Type B pancreatic cell (in vitro differentiated cells): ENCODE results near the gene PEX14. TPM values are rescaled to one million over a fixed set of nuclear protein-coding genes. Genes with fewer than 3 reads are reported as not detected.

Experiments
- DNase-seq: peaks from one replicate; pipeline ENCODE4 v3.0.0; 2021; ENCODE audit warnings: mixed read lengths; ENCODE audit not compliant: unreplicated experiment; ENCODE audit errors: extremely low spot score
- H3K27ac Mint-ChIP-seq: 2 replicates; pipeline ENCODE4 v1.8.0; 2021; ENCODE audit warnings: mild to moderate bottlenecking, mixed read lengths
- H3K27me3 Mint-ChIP-seq: 2 replicates; pipeline ENCODE4 v1.8.0; 2021; ENCODE audit warnings: mixed read lengths
- H3K36me3 Mint-ChIP-seq: 2 replicates; pipeline ENCODE4 v1.8.0; 2021; ENCODE audit warnings: mixed read lengths
- H3K4me1 Mint-ChIP-seq: one replicate; pipeline ENCODE4 v1.8.0; 2021; ENCODE audit warnings: mixed read lengths; ENCODE audit not compliant: unreplicated experiment
- H3K4me3 Mint-ChIP-seq: 2 replicates; pipeline ENCODE4 v1.8.0; 2021; ENCODE audit warnings: mild to moderate bottlenecking, mixed read lengths
- H3K9me3 Mint-ChIP-seq: 2 replicates; pipeline ENCODE4 v1.8.0; 2021; ENCODE audit warnings: mixed read lengths
- CTCF ChIP-seq: fragments of 200-600 bp; sonication (generic); conservative IDR thresholded peaks from 2 replicates; pipeline ENCODE4 v1.5.0; 2021; ENCODE audit warnings: antibody characterized with exemption, mild to moderate bottlenecking
- total RNA-seq: library from RNA; stranded (reverse); gene quantifications from 2 replicates; pipeline ENCODE4 v1.2.1, GENCODE V29; 2021; ENCODE audit warnings: low replicate concordance

The PEX14 gene
- total RNA-seq, 1 donor from 2014 or later, result 22.5 TPM

DNA sequence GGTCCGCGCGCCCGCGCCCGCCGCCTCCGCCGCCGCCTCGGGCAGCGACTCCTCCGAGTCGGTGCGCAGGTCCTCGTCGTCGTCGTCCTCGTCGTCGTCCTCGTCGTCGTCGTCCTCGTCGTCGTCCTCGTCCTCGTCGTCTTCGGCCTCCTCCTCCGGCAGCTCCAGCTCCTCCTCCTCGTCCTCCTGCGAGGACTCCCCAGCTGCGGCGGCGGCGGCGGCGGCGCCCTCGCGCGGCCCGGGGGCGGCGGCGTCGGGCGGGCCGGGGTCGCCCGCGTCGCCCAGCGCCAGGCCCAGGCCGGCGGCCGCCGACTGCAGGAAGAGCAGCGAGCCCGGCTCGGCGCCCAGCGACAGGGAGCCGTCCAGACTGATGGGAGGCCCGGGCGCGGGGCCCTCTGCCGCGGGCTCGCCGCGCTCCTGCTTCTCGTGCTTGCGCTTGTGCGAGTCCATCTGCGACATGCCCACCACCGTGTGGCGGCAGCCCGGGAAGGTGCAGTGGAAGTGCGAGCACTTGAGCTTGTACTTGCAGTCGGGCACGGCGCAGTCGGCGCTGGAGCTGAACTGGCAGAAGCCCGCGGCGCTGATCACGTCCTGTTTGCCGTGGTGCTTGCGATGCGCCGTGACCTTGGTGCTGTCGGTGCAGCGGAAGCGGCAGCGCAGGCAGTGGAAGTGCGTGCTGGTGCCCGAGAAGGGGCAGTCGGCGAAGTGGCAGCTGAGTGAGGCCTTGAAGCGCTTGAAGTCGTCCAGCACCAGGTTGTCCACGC lies 164.4 kb downstream of the PEX14 start:
- no peaks in the 10 kb centered on the region for H3K36me3 Mint-ChIP-seq
- H3K4me3 Mint-ChIP-seq, result no peak overlapping the region
- H3K4me1 Mint-ChIP-seq, result peaks cover 9% of the 10 kb centered on the region
- TF ChIP-seq CTCF, result no peak
- no peaks in the 10 kb centered on the region for H3K9me3 Mint-ChIP-seq
- H3K27me3 Mint-ChIP-seq, result peaks cover 6% of the 10 kb centered on the region
- H3K27ac Mint-ChIP-seq, result no peak overlapping the region
- no peak for DNase-seq

DNA sequence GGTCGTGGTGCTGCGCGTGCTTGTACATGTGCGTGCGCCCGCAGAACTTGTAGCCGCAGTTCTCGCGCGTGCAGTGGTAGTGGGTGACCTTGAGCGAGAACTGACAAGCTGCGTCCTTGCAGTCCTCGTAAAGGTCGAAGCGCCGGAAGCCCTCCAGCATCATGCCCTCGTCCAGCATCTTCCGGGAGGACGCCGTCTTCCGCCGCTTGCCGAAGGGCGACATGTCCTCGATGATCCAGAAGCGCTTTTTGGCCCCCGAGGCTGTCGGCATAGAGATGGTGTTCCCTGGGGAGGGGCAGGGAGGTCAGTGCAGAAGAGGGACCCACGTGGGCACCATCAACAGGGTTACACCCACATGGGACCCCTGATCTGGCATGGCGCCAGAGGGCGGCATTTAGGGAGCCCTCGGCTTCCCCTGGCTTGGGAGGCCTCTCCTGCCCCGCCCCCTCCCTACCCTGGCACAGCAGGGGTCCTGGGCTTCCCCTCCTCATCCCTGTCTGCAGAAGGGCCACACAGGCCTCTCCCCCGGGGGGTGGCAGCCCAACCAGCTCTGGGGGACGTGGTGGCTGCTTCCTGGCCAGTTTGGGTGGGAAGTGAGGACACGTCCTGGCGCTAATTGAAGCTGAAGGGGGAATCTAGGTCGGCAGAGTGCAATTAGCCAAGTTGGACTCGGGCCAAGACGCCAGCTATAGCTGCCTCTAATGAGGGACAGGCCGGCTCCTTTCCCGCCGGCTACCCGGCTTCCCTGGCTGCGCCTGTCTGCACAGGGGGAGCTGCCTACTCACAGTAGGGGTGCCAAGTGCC lies 165.2 kb downstream of the PEX14 start:
- Mint-ChIP-seq H3K36me3 (no peaks in the 10 kb centered on the region), H3K27me3 (peaks cover 6% of the 10 kb centered on the region), H3K4me3 (no peak overlapping the region), H3K27ac (no peak overlapping the region), H3K9me3 (no peaks in the 10 kb centered on the region), H3K4me1 (peaks cover 9% of the 10 kb centered on the region)
- no peak for DNase-seq
- no peak for TF ChIP-seq CTCF

GRCh38 chr1:10640843-10641553 lies 166.2 kb downstream of the PEX14 start:
- Mint-ChIP-seq H3K4me3 (no peak overlapping the region), H3K27me3 (peaks cover 6% of the 10 kb centered on the region), H3K4me1 (peaks cover 9% of the 10 kb centered on the region), H3K9me3 (no peaks in the 10 kb centered on the region), H3K36me3 (no peaks in the 10 kb centered on the region), H3K27ac (peak overlapping the region; percentile 43)
- TF ChIP-seq CTCF, result no peak
- DNase-seq, result no peak

DNA sequence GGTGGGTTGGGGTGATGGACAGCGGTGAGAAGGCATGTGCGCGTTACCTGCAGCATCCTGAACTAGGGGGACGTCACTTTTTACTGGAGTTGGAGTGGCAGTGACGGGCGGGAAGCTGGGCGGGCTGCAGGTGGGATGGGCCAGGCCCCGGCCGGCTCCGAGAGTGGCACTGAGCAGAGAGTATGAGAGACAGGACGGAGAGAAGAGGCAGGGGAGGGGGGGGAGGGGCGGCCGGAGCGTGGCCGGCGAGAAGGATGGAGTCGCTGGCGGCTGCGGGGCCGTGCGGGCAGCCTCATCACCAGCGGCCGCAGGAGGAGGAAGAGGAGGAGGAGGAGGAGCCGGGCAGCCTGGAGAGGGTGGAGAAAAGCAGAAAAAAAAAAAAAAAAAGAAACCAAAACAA lies 167.2 kb downstream of the PEX14 start:
- no peak for TF ChIP-seq CTCF
- H3K9me3 Mint-ChIP-seq, result no peaks in the 10 kb centered on the region
- H3K4me1 Mint-ChIP-seq, result peaks cover 9% of the 10 kb centered on the region
- no peak overlapping the region for H3K4me3 Mint-ChIP-seq
- no peak overlapping the region for H3K27ac Mint-ChIP-seq
- H3K36me3 Mint-ChIP-seq, result no peaks in the 10 kb centered on the region
- DNase-seq, result no peak
- H3K27me3 Mint-ChIP-seq, result peaks cover 6% of the 10 kb centered on the region

GRCh38 chr1:10642403-10643080 lies 167.8 kb downstream of the PEX14 start:
- no peak for TF ChIP-seq CTCF
- DNase-seq, result no peak
- no peak overlapping the region for H3K27ac Mint-ChIP-seq
- H3K4me3 Mint-ChIP-seq, result no peak overlapping the region
- H3K27me3 Mint-ChIP-seq, result peaks cover 3% of the 10 kb centered on the region
- H3K9me3 Mint-ChIP-seq, result no peaks in the 10 kb centered on the region
- H3K36me3 Mint-ChIP-seq, result no peaks in the 10 kb centered on the region
- H3K4me1 Mint-ChIP-seq, result peaks cover 5% of the 10 kb centered on the region
